H1 (cell line): Measurements from ENCODE around the gene PRMT1. TPM values are rescaled to one million over a fixed set of nuclear protein-coding genes. Genes with fewer than 3 reads are reported as not detected.

Source experiments
- BACH1 ChIP-seq: IDR thresholded peaks from 2 replicates; pipeline ENCODE4 v1.6.1; 2012; ENCODE audit warnings: low read length, improper control_type of control experiment
- CBX8 ChIP-seq: fragments of 300-800, 300-1000 bp; sonication (generic); IDR thresholded peaks from 2 replicates; pipeline ENCODE4 v1.7.1; 2016; ENCODE audit warnings: low read depth, low read length, borderline replicate concordance
- GABPA ChIP-seq: IDR thresholded peaks from 2 replicates; pipeline ENCODE4 v1.6.1; 2011; ENCODE audit warnings: mild to moderate bottlenecking, low read length, moderate library complexity, borderline replicate concordance; ENCODE audit not compliant: insufficient read depth
- SAP30 ChIP-seq: fragments of 300-600 bp; sonication (generic); IDR thresholded peaks from 2 replicates; pipeline ENCODE4 v1.7.1; 2012; ENCODE audit warnings: low read length, moderate library complexity, mild to moderate bottlenecking, inconsistent platforms; ENCODE audit not compliant: insufficient read depth, insufficient replicate concordance
- SP4 ChIP-seq: IDR thresholded peaks from 2 replicates; pipeline ENCODE4 v1.6.1; 2012; ENCODE audit warnings: low read length, inconsistent platforms
- polyA plus RNA-seq, 7 experiments: library from polyadenylated mRNA; depleted of rRNA in 3 of 7; stranded (reverse) in 5 of 7; unstranded in 2 of 7; fragments of >200 nt in 5 of 7; fragments of 200-250 nt in 2 of 7; gene quantifications; 1 replicate in 5 of 7; 2 replicates in 1 of 7; 4 replicates in 1 of 7; pipeline versions ENCODE4 v1.2.1 to v1.2.3, GENCODE V29; 2011 to 2013; ENCODE audit warnings: missing spikeins in 2 of 7, mixed read lengths in 2 of 7
- total RNA-seq: library from RNA; stranded (reverse); fragmentation: NEBNext Ultra II Directional; extraction: Animal tissue kit (Norgen Biotek cat#: 25700); gene quantifications from 2 replicates; pipeline ENCODE4 v1.2.1, GENCODE V29; 2021

Gene PRMT1
- total and polyA plus RNA-seq, 2 of the 8 experiments (the other 6 are each of a cell fraction or from before 2014, with no cell fraction given) = 561 to 1,215 TPM

DNA sequence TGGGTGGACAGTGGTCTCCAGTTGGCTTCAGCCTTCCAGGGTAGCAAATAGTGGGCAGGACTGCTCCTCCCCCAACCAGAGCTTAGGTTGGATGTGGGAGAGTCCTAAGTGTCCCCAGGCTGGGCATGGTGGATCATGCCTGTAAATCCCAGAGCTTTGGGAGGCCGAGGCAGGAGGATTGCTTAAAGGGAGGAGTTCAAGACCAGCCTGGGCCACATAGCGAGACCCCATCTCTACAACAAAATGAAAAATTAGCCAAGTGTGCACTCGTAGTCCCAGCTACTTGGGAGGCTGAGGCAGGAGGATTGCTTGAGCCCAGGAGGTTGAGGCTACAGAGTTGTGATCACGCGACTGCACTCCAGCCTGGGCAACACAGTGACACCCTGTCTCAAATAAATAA lies 44.5 kb upstream of the PRMT1 start (continued):
- TF ChIP-seq CBX8 (no peak), SP4 (no peak), BACH1 (no peak), SAP30 (no peak), GABPA (no peak)
